ENCODE data around the gene BSND.
"Not testable (repeated sequence)": the region's sequence is repeated elsewhere in the genome, so short reads cannot be mapped to it uniquely, and the experiment has no call there.

The BSND gene

DNA sequence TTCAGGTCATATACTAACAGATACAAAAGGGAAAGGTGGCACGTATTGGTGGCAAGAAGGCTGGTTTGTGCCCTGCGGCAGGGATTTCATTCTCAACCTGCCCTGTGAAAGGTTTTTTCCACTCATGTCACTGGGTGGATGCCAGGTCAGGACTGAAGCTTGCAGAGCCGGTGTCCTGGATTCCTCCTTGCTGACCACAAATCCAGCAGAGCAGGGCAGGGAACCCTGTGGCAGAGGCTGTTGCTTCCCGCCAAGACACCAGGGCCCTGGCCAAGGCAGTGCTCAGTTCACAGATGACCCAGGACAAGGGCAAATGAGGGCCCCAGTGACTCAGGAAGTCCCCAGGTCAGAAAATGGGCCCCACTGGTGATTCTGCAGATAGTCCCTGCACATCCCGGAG, 16.4 kb downstream of the BSND start:
- in situ Hi-C loops (cut with MboI; ENCODE audit: low sequenced_read_pairs) = no loop called here

DNA sequence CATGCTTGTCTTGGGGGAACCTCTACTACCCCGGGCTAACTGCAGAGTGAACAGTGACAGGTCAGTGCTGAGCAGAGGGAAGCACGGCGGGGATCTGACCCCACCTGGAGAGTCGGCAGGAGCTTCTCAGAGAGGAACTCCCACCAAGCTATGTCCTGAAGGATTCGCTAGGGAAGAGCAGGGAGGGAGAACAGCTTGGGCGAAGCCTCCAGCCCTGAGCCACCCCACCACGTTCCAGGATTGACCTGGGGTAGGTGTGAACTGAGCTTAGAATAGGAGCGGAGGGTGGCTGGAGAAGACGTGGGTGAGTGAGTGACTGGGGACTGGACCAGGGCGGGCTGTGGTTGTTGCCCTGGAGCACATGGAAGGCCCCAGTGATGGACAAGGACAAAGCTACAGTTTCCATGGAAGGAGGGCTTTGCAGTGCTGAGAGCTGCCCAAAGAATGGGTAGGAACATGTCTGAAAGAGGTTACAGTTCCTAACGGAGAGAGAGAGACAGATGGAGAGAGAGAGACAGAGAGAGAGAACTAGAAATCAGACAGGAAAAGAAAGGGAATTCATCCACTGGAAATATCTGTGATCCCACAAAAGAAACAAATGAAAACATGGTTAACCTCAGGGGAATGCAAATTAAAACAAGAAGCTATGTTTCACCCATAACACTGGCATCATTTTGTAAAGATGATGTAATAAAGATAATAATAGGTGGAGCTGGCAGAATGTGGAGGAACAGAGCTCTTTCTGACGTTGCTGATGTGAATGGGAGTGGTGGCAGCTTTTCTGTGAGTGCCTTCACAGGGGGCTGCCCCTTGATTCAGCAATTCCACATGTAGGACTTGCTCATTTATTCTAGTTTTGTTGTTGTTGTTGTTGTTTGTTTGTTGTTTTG, 17.2 kb downstream of the BSND start:
- in situ Hi-C loops (cut with MboI; ENCODE audit: low sequenced_read_pairs) = no loop called here

DNA sequence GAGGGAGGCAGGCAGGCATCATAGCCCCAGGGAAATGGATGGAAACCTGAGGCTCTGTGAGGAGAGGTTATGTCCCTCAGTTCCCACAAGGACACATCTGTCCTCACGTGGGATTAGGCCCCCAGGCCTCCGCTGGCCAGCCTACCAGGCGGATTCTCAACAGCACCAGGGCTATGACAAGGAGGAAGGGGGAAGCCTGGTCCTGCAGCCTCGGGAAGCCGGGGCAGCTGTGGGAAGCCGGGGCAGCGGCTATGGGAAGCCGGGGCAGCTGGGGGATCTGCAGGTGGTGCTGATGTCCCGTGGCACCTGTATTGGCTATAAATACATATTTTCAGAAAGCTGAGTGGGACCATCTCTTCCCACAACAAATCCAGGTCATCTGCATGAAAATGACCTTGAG, 19.7 kb downstream of the BSND start:
- in situ Hi-C loops (cut with MboI; ENCODE audit: low sequenced_read_pairs) = no loop called here

DNA sequence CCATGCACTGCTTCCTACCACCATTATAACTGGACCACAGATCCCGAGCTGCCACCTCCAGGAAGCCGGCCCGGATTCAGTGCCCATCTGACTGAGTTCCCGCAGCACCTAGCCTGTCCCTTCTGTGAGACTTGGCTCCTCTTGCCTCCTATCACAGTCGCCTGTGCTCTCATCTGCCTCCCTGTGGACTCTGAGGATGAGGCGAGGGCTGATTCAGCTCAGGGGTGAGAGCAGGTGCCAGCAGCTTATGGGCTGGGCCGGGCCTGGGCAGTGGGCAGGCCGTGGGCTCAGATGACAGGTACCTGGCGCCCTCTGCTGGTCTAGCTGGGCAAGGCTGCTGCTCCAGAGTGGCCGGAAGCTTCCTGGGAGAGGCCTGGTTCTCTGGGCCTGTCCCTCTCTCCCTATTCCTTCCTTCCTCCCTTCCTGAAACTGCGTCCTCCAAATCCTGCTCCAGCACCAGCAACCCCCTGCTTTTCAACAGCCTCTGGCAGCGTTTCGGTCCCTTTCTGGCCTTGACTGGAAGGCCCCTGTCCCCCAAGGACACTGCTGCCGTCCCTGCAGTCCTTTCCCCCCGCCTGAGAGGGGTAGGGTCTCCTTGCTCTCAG, 23.3 kb downstream of the BSND start:
- in situ Hi-C loops (cut with MboI; ENCODE audit: low sequenced_read_pairs) = no loop called here

DNA sequence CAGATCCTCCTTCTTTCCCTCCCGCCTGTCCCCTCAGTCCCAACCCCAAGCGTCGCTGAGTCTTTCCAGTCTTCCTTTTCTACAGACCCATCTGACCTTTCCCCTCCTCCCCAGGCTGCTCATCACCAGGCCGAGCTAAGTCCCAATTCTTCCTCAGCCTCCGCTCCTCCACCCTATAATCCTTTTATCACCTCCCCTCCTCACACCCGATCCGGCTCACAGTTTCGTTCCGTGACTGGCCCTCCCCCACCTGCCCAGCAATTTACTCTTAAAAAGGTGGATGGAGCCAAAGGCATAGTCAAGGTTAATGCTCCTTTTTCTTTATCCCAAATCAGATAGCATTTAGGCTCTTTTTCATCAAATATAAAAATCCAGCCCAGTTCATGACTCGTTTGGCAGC, 25.4 kb downstream of the BSND start:
- in situ Hi-C loops (cut with MboI; ENCODE audit: low sequenced_read_pairs) = not testable (repeated sequence)

DNA sequence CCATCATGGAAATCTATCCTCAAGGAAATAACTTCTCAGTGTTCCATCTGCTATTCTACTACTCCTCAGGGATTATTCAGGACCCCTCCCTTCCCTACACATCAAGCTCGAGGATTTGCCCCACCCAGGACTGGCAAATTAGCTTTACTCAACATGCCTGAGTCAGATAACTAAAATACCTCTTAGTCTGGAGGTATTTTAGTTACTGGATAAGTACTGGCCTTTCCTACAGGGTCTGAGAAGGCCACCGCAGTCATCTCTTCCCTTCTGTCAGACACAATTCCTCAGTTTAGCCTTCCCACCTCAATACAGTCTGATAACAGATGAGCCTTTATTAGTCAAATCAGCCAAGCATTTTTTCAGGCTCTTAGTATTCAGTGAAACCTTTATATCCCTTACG, 27.9 kb downstream of the BSND start:
- in situ Hi-C loops (cut with MboI; ENCODE audit: low sequenced_read_pairs) = not testable (repeated sequence)

DNA sequence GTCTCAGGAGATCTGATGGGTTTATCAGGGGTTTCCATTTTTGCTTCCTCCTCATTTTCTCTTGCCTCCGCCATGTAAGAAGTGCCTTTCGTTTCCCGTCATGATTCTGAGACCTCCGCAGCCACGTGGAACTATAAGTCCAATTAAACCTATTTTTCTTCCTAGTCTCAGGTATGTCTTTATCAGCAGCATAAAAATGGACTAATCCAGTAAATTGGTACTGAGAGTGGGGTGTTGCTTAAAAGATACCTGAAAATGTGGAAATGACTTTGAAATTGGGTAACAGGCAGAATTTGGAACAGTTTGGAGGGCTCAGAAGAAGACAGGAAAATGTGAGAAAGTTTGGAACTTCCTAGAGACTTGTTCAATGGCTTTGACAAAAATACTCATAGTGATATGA, 32.4 kb downstream of the BSND start:
- in situ Hi-C loops (cut with MboI; ENCODE audit: low sequenced_read_pairs) = not testable (repeated sequence)

DNA sequence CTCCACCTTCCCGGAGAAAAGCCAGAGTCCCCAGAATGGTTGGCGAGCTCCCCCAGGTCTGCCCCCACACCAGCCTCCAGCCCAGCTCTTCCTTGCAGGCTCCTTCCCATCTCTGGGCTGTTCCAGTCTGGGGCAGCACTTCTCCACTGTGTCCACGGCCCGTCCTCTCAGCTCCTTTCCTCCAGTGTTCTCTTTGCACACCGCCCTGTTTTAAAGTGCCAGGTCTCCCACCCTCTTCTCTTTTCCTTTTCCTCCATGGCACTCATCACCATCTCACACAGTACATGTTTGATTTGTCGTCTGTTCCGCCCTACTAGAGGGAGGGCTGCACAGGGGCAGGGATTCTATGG, 34.5 kb downstream of the BSND start:
- in situ Hi-C loops (cut with MboI; ENCODE audit: low sequenced_read_pairs) = no loop called here

DNA sequence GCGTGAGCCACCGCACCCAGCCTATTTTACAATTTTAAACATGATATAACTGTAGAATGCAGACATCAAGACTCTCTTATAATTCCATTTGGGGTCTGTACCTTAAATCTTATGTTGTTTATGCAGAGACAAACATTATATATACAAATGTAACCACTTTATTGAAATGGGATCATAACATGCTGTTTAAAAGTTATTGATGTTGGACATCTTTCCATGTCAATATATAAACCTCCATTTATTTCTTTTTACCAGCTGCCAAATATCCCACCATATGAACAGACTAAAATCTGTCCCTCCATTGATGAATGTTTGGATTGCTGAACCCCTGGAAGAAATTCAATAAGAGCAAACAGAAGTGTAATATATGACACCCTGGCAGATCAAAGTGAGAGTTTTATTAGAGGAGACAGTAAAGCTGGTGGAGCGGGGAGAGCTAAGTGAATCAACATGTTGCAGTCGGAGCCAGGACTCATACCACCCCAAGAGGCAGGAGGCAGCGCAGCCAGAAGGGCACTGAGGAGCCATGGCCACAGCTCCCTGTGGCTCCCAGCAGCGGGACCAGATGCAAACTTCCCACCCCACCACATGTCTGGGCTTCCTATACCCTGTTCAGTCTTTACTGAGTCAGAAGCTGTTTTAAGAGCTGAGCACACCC, 35.9 kb downstream of the BSND start:
- in situ Hi-C loops (cut with MboI; ENCODE audit: low sequenced_read_pairs) = no loop called here

DNA sequence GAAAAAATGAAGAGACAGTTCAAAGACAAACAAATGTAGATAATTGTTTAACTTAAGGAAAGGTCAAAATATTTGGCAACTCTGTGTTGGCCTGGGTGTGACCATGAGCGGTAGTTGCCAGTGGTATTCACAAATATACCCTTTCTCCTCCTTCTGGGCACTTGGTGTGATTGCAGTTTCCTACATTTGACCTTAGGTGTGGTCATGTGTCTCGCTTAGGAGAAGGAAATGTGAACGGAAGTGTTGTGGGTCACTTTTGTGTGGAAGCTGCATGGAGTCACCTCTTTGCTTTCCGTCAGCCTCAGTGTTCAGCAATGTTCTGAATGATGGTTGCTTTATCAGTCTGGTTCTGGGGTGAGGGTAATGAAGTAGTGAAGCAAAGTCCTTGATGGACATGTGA, 37.2 kb downstream of the BSND start:
- in situ Hi-C loops (cut with MboI; ENCODE audit: low sequenced_read_pairs) = no loop called here

DNA sequence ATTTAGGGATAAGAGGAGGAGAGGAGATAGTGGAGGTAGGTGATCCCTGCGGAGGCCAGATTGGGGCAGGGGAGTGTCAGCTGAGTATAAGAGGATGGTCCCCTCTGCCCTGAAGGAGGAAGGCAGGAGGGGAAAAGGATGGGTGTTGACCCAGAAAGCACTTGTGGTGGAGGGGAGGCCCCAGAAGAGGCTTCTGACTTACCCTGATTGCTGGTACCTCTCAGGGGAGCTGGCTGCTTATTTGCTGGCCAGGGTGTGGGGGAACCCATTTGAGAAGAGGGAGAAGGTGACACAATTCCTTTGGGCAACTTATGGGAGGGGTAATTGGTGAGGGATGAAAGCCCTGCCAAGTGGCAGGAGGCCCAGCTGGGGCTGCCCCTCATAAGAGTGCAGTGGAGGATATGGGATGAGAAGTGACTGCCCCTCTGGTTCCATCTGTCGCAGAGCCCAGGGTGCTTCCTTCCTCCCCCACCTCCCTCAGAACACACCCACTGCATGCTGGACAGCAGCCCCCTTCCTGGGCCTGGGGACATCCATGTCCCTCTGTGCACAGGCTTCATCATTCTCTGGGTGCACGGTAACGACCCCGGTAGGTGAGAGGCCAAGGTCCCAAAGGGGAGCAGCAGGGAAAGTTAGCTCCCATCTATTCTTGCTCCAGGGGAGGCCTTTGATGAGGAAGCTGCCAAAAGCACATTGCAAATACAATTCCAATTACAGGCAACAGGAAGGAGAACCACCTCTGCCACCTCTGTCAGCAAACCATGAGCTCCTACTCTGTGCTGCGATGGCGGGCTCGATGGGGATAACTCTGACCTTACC, 39.2 kb downstream of the BSND start:
- in situ Hi-C loops (cut with MboI; ENCODE audit: low sequenced_read_pairs) = no loop called here

DNA sequence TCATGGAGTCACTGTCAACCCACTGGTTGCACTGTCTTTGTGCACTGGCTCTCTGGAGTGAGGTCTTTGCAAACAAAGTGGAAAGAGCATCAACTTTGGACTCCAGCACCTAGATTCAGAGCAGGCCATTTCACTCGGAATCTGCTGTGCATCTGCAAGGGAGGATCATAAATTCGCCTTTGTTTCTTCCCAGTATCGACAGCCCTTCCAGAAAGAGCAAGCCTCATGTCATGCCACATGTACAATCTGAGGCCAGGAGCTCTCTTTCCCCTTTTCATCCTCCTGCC, 39.8 kb downstream of the BSND start:
- in situ Hi-C loops (cut with MboI; ENCODE audit: low sequenced_read_pairs) = no loop called here

DNA sequence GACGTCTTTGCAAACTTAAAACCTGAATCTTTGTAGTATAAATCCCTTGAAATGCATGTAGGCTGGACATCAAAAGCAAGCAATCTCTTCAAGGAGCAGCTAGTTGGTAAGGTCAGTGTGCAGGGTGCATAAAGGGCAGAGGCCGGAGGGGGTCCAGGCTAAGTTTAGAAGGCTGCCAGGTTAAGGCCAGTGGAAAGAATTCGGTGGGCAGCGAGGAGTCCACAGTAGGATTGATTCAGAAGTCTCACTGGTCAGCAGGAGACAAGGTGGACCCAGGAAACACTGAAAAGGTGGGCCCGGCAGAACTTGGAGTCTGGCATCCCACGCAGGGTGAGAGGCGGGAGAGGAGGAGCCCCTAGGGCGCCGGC, 40.2 kb downstream of the BSND start:
- in situ Hi-C loops (cut with MboI; ENCODE audit: low sequenced_read_pairs) = no loop called here

DNA sequence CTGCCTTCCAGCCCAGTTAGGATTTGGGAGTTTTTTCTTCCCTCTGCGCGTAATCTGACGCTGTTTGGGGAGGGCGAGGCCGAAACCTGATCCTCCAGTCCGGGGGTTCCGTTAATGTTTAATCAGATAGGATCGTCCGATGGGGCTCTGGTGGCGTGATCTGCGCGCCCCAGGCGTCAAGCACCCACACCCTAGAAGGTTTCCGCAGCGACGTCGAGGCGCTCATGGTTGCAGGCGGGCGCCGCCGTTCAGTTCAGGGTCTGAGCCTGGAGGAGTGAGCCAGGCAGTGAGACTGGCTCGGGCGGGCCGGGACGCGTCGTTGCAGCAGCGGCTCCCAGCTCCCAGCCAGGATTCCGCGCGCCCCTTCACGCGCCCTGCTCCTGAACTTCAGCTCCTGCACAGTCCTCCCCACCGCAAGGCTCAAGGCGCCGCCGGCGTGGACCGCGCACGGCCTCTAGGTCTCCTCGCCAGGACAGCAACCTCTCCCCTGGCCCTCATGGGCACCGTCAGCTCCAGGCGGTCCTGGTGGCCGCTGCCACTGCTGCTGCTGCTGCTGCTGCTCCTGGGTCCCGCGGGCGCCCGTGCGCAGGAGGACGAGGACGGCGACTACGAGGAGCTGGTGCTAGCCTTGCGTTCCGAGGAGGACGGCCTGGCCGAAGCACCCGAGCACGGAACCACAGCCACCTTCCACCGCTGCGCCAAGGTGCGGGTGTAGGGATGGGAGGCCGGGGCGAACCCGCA, 40.8 kb downstream of the BSND start, which contains the start of gene PCSK9:
Gene PCSK9, plus strand, starts transcription at position 207 of the 741 bp plus-strand sequence. Its CDS starts 290 bp downstream, at position 497.
- in situ Hi-C loops (cut with MboI; ENCODE audit: low sequenced_read_pairs) = no loop called here

DNA sequence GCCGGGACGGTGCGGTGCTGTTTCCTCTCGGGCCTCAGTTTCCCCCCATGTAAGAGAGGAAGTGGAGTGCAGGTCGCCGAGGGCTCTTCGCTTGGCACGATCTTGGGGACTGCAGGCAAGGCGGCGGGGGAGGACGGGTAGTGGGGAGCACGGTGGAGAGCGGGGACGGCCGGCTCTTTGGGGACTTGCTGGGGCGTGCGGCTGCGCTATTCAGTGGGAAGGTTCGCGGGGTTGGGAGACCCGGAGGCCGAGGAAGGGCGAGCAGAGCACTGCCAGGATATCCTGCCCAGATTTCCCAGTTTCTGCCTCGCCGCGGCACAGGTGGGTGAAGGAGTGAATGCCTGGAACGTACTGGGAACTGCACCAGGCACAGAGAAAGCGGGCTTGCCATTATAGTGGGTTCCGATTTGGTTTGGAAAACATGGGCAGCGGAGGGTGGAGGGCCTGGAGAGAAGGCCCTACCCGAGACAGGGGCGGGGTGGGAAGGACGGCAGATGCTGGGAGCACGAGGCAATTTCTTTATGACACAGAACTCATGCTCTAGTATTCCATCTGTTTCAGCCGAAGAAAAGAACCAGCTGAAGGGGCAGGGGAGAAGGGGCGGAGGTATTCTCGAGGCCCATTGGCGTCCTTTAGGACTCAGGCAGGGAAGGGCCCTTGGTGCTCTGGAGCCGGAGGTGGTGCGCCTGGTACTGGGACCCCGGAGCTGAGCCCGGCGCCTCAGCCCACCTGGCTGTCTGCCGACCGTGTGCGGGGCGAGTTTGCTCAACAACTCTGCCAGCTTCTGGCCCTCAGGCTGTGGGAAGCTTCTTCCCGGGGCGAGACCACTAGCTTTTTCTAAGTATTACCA, 41.6 kb downstream of the BSND start:
- in situ Hi-C loops (cut with MboI; ENCODE audit: low sequenced_read_pairs) = no loop called here

DNA sequence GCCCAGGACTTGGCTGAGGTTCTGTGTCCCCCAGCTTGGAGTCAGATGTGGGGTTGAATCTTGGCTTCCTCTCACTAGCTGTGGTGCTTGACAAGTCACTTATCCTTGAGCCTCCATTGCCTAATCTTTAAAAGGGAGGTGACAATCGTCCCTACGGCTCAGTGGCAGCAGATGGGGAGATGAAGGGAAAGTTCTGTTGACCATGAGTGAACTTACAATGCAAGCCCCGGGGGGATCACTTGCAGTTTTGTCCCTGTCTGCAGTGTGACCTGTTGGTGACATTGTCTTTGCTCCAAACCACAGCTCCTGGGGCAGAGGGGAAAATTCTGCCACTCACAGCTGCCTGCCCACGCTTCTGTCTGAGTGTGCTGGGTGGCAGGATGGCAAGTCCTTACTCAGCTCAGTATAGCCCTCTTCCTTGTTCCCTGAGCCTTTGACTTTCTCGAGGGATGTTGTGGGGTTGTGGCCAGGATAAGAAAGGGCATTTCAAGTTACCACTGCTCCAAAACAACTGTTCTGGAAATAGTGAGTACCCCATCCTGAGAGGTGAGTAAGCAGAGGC, 42.3 kb downstream of the BSND start:
- in situ Hi-C loops (cut with MboI; ENCODE audit: low sequenced_read_pairs) = no loop called here

DNA sequence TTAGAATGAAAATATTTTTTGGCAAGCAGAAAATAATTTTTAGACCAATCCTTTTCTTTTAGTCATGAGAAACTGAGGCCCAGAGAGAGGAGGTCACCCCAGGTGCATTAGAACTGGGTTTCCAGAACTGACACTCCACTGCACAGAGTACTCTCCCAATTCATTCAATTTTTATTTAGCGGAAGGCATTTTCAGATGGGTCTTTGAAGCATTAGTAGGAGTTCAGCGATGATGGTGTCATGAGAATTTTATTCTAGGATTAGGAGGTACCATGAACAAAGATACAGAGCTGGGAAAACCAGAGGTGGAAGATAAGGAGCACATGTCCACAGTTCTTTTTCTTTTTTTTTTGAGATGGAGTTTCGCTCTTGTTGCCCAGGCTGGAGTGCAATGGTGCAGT, 42.9 kb downstream of the BSND start:
- in situ Hi-C loops (cut with MboI; ENCODE audit: low sequenced_read_pairs) = no loop called here

DNA sequence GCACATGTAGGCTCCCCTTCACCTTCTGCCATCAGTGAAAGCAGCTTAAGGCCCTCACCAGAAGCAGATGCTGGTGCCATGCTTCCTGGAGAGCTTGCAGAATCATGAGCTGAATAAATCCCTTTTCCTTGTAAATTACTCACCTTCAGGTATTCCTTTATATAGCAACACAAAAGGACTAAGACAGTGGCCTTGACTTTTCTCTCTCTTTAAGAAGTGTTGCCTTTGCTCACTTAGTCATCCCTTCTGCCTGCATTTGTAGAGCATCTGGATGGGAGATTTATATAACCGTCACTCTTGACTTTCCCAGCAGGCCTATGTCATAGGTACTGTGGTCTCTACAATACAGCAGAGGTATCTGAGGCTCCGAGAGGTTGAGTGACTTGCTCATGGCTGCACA, 44.3 kb downstream of the BSND start:
- in situ Hi-C loops (cut with MboI; ENCODE audit: low sequenced_read_pairs) = no loop called here

DNA sequence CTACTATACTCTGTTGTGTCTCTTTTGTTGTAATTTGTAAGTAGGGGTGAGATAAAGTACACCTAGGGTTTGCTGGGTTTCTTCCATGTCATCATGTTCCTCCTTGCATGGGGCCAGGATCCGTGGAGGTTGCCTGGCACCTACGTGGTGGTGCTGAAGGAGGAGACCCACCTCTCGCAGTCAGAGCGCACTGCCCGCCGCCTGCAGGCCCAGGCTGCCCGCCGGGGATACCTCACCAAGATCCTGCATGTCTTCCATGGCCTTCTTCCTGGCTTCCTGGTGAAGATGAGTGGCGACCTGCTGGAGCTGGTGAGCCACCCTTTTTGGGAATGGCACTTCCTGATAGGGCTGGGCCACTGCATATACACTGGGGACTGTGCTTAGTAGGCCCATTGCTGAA, 45.0 kb downstream of the BSND start:
- in situ Hi-C loops (cut with MboI; ENCODE audit: low sequenced_read_pairs) = no loop called here

Data from HL-60/S4 (cell line).